Hepatocyte (in vitro differentiated cells): ENCODE results near the gene OCA2. TPM values are rescaled to one million over a fixed set of nuclear protein-coding genes. Genes with fewer than 3 reads are reported as not detected.

Experiments
- DNase-seq: peaks from one replicate; pipeline ENCODE4 v3.0.0-alpha.2; 2016; ENCODE audit warnings: low spot score
- H2AFZ ChIP-seq: fragments of 200-600 bp; sonication (generic); 2 replicates; pipeline ENCODE4 v1.6.0; 2016; ENCODE audit warnings: antibody characterized with exemption, mild to moderate bottlenecking
- H3K27ac ChIP-seq: fragments of 200-600 bp; sonication (generic); 2 replicates; pipeline ENCODE4 v1.5.1; 2016; ENCODE audit warnings: mild to moderate bottlenecking
- H3K27me3 ChIP-seq: fragments of 200-600 bp; sonication (generic); 2 replicates; pipeline ENCODE4 v1.6.1; 2016
- H3K36me3 ChIP-seq: fragments of 200-600 bp; sonication (generic); replicated peaks from 2 replicates; pipeline ENCODE4 v1.5.1; 2016; ENCODE audit warnings: low read depth; ENCODE audit not compliant: insufficient read depth
- H3K4me1 ChIP-seq: fragments of 200-600 bp; sonication (generic); 2 replicates; pipeline ENCODE4 v1.5.1; 2016; ENCODE audit warnings: mild to moderate bottlenecking, moderate library complexity; ENCODE audit not compliant: insufficient read depth
- H3K4me2 ChIP-seq: fragments of 200-600 bp; sonication (generic); 2 replicates; pipeline ENCODE4 v1.6.0; 2016
- H3K4me3 ChIP-seq: fragments of 200-600 bp; sonication (generic); 2 replicates; pipeline ENCODE4 v1.5.1; 2016; ENCODE audit warnings: mild to moderate bottlenecking
- H3K79me2 ChIP-seq: fragments of 200-600 bp; sonication (generic); 2 replicates; pipeline ENCODE4 v1.6.0; 2017; ENCODE audit warnings: mild to moderate bottlenecking
- H3K9me2 ChIP-seq: fragments of 200-600 bp; sonication (generic); replicated peaks from 2 replicates; pipeline ENCODE4 v1.6.0; 2017; ENCODE audit warnings: mild to moderate bottlenecking; ENCODE audit not compliant: insufficient read depth
- H3K9me3 ChIP-seq: fragments of 200-600 bp; sonication (generic); 2 replicates; pipeline ENCODE4 v1.5.1; 2016; ENCODE audit warnings: low read depth, mild to moderate bottlenecking
- H4K20me1 ChIP-seq: fragments of 200-600 bp; sonication (generic); 2 replicates; pipeline ENCODE4 v1.6.0; 2016; ENCODE audit warnings: mild to moderate bottlenecking; ENCODE audit not compliant: insufficient read depth, poor library complexity, severe bottlenecking
- CTCF ChIP-seq: fragments of 200-600 bp; sonication (generic); IDR thresholded peaks from 2 replicates; pipeline ENCODE4 v1.5.1; 2016; ENCODE audit warnings: antibody characterized with exemption, mild to moderate bottlenecking; ENCODE audit not compliant: poor library complexity
- EZH2 ChIP-seq: fragments of 200-600 bp; sonication (generic); IDR thresholded peaks from 2 replicates; pipeline ENCODE4 v1.6.1; 2016; ENCODE audit warnings: antibody characterized with exemption, mild to moderate bottlenecking, borderline replicate concordance
- EZH2phosphoT487 ChIP-seq: fragments of 200-600 bp; sonication (generic); IDR thresholded peaks from one replicate; pipeline ENCODE4 v1.6.1; 2018; ENCODE audit warnings: antibody characterized with exemption, mild to moderate bottlenecking, low read depth, moderate library complexity; ENCODE audit not compliant: unreplicated experiment, severe bottlenecking
- WGBS: methylation state at CpG from one replicate; pipeline ENCODE4 v1.1.6; 2016; ENCODE audit warnings: low lambda C conversion rate; ENCODE audit errors: missing lambda C conversion rate; 5-methylcytosine and 5-hydroxymethylcytosine counted together
- polyA plus RNA-seq: library from polyadenylated mRNA; unstranded; fragments of >200 nt; fragmentation: Nextera tagmentation; extraction: Ambion mirVana; gene quantifications from 2 replicates; pipeline ENCODE4 v1.2.1, GENCODE V29; 2016
- total RNA-seq: library from RNA; depleted of rRNA; stranded (reverse); fragments of >200 nt; gene quantifications from 2 replicates; pipeline ENCODE4 v1.2.3, GENCODE V29; 2014

OCA2 gene
- total and polyA plus RNA-seq, 2 experiments from 2014 or later: 25.1 to 27.7 TPM

- Histone ChIP-seq H3K4me3 (no peak overlapping the region), H3K36me3 (no peaks in the 10 kb centered on the region), H3K27ac (no peak overlapping the region), H3K9me2 (no peaks in the 10 kb centered on the region), H3K4me1 (no peaks in the 10 kb centered on the region), H4K20me1 (no peaks in the 10 kb centered on the region), H2AFZ (no peak overlapping the region), H3K4me2 (no peak overlapping the region), H3K27me3 (no peaks in the 10 kb centered on the region), H3K79me2 (no peaks in the 10 kb centered on the region), H3K9me3 (peaks cover 4% of the 10 kb centered on the region)
- 85% methylated on average over 3 of the region's 3 CpGs for WGBS
- TF ChIP-seq EZH2 (no peak), EZH2phosphoT487 (no peak)
- no peak for DNase-seq
Measured at GRCh38 chr15:27889258-27889657, 209.9 kb downstream of the OCA2 start.

GRCh38 chr15:27885201-27885600 is 213.9 kb downstream of the OCA2 start:
- Histone ChIP-seq H3K9me2 (no peaks in the 10 kb centered on the region), H3K79me2 (no peaks in the 10 kb centered on the region), H3K9me3 (no peaks in the 10 kb centered on the region), H4K20me1 (no peaks in the 10 kb centered on the region), H3K4me3 (no peak overlapping the region), H3K4me1 (no peaks in the 10 kb centered on the region), H3K36me3 (no peaks in the 10 kb centered on the region), H3K27ac (no peak overlapping the region), H3K27me3 (no peaks in the 10 kb centered on the region), H2AFZ (no peak overlapping the region), H3K4me2 (no peak overlapping the region)
- DNase-seq: no peak
- TF ChIP-seq EZH2 (no peak), CTCF (no peak), EZH2phosphoT487 (no peak)

- Histone ChIP-seq H3K9me3 (no peaks in the 10 kb centered on the region), H3K4me1 (no peaks in the 10 kb centered on the region), H3K36me3 (no peaks in the 10 kb centered on the region), H4K20me1 (no peaks in the 10 kb centered on the region), H3K9me2 (no peaks in the 10 kb centered on the region), H2AFZ (no peak overlapping the region), H3K79me2 (no peaks in the 10 kb centered on the region), H3K4me2 (no peak overlapping the region), H3K27me3 (no peaks in the 10 kb centered on the region), H3K4me3 (no peak overlapping the region), H3K27ac (no peak overlapping the region)
- no peak for TF ChIP-seq CTCF
- no peak for TF ChIP-seq EZH2
- 89% methylated on average over 4 of the region's 4 CpGs for WGBS
- no peak for DNase-seq
Measured at GRCh38 chr15:27884726-27885125, 214.4 kb downstream of the OCA2 start.

GRCh38 chr15:27878841-27879240 is 220.3 kb downstream of the OCA2 start:
- Histone ChIP-seq H2AFZ (no peak overlapping the region), H3K27ac (no peak overlapping the region), H3K4me2 (no peak overlapping the region), H3K4me3 (no peak overlapping the region), H3K9me3 (no peaks in the 10 kb centered on the region), H3K79me2 (no peaks in the 10 kb centered on the region), H3K9me2 (no peaks in the 10 kb centered on the region), H3K36me3 (no peaks in the 10 kb centered on the region), H4K20me1 (no peaks in the 10 kb centered on the region), H3K27me3 (no peaks in the 10 kb centered on the region), H3K4me1 (no peaks in the 10 kb centered on the region)
- TF ChIP-seq EZH2phosphoT487: no peak
- no peak for TF ChIP-seq EZH2
- TF ChIP-seq CTCF: no peak
- no peak for DNase-seq
- WGBS: 62% methylated on average over 5 of the region's 5 CpGs
